ENCODE measurements around the gene DEFB112. TPM values are rescaled to one million over a fixed set of nuclear protein-coding genes. Genes with fewer than 3 reads are reported as not detected.

Gene DEFB112
- total RNA-seq, 1 donor from 2014 or later = not detected

GRCh38 chr6:50076431-50076830, 26.7 kb upstream of the DEFB112 start:
- Mint-ChIP-seq H3K27me3 (peaks cover 6% of the 10 kb centered on the region), H3K4me1 (ENCODE audit: unreplicated experiment) (no peaks in the 10 kb centered on the region), H3K9me3 (no peaks in the 10 kb centered on the region), H3K4me3 (no peak overlapping the region), H3K36me3 (no peaks in the 10 kb centered on the region), H3K27ac (no peak overlapping the region)
- no peak for TF ChIP-seq CTCF (conservative IDR thresholded peaks at IDR 0.05)
- no peak for DNase-seq (ENCODE audit: extremely low spot score, unreplicated experiment)

- no peak overlapping the region for H3K27ac Mint-ChIP-seq
- H3K36me3 Mint-ChIP-seq = no peaks in the 10 kb centered on the region
- H3K4me1 Mint-ChIP-seq (ENCODE audit: unreplicated experiment) = no peaks in the 10 kb centered on the region
- H3K9me3 Mint-ChIP-seq = peaks cover 4% of the 10 kb centered on the region
- H3K27me3 Mint-ChIP-seq = peaks cover 6% of the 10 kb centered on the region
- DNase-seq (ENCODE audit: extremely low spot score, unreplicated experiment) = no peak
- H3K4me3 Mint-ChIP-seq = no peak overlapping the region
- TF ChIP-seq CTCF (conservative IDR thresholded peaks at IDR 0.05) = no peak
These were observed 22.2 kb upstream of the DEFB112 start for GRCh38 chr6:50071921-50072320.

DNA sequence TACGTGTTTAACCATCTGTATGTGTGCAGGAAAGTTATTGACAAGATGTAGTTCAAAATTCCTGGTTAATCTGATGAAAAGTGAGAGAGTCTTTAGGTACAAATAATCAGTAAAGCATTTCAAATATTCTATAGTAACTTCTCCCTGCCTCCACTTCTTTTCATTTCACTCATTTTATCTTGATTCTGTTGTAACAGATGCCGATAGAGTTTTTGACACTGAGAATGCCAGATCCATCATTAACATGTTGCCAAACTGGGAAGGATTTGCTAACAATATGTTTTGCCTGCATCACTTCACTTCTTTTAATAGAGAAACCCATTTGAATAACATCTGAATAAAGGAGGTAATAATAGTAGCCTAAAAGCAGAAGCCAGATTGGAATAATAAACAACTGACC, 20.4 kb upstream of the DEFB112 start:
- Mint-ChIP-seq H3K27me3 (peaks cover 6% of the 10 kb centered on the region), H3K9me3 (peaks cover 4% of the 10 kb centered on the region), H3K36me3 (no peaks in the 10 kb centered on the region), H3K4me3 (no peak overlapping the region), H3K27ac (no peak overlapping the region), H3K4me1 (ENCODE audit: unreplicated experiment) (no peaks in the 10 kb centered on the region)
- TF ChIP-seq CTCF (conservative IDR thresholded peaks at IDR 0.05) = no peak
- no peak for DNase-seq (ENCODE audit: extremely low spot score, unreplicated experiment)

DNA sequence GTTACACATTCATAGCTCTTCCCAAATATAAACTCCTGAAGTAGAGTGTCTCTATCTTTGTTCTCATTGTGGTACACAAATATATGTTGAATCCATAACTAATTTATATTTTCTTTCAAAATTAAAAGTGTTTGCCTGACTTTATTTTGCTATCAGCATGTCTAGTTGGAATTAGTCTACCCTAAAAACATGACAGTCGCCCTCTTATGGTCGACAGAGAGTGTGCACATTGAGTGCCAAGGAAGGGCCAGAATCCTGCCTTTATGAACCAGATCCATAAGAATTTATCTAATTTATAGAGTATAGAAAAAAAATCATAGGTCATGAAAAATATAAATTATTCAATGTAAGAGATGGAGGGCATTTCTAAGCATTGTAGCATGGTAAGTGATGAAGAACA, 12.3 kb upstream of the DEFB112 start:
- peaks cover 4% of the 10 kb centered on the region for H3K27me3 Mint-ChIP-seq
- no peak for DNase-seq (ENCODE audit: extremely low spot score, unreplicated experiment)

DNA sequence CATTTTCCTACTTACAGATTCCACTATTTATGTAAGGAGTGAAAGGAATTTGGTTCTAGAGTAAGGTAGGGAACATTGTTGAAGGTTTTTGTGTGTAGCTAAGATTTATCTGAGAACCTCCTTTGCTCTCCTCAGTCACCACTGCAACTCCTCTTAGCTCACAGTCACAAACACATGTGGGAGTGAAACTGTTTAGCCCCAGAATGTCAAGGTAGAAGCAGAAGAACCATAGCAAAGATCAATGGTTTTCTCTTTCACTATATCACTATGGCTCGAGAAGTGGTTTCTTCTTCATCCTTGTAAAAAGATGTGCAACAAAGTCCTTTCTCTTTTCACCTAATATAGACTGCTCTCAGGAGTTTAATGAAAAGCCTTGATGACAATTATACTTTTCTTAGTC, 6.5 kb upstream of the DEFB112 start:
- Mint-ChIP-seq H3K27me3 (peaks cover 4% of the 10 kb centered on the region), H3K4me3 (no peak overlapping the region), H3K4me1 (ENCODE audit: unreplicated experiment) (no peaks in the 10 kb centered on the region), H3K9me3 (no peaks in the 10 kb centered on the region), H3K27ac (no peak overlapping the region), H3K36me3 (no peaks in the 10 kb centered on the region)
- DNase-seq (ENCODE audit: extremely low spot score, unreplicated experiment) = no peak
- TF ChIP-seq CTCF (conservative IDR thresholded peaks at IDR 0.05) = no peak

More for the DNA sequence above, 12.3 kb upstream of the DEFB112 start:
- Mint-ChIP-seq H3K36me3 (no peaks in the 10 kb centered on the region), H3K9me3 (no peaks in the 10 kb centered on the region), H3K4me1 (ENCODE audit: unreplicated experiment) (no peaks in the 10 kb centered on the region), H3K4me3 (no peak overlapping the region), H3K27ac (no peak overlapping the region)
- TF ChIP-seq CTCF (conservative IDR thresholded peaks at IDR 0.05) = peak; percentile 66

DNA sequence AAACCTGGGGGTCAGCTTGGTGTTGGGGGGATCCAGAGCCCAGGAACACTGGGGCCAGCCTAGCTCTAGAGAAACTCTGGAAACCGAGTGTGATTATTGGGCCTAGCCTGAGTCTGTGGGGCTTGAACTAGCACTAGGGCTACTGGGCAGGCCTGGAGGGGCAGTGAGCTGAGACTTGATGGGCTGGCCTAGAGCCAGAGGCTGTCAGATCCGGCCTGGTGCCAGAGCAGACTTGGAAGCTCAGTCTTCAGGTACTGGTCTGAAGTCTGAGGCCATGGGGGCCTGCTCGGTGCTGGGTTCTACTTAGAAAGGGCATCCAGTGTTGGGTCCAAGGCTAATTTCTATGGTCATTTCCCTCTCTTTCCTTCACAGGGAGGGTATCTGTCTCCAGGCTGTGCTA, 2.7 kb downstream of the DEFB112 start:
- no peaks in the 10 kb centered on the region for H3K27me3 Mint-ChIP-seq
- DNase-seq (ENCODE audit: extremely low spot score, unreplicated experiment) = no peak
- no peaks in the 10 kb centered on the region for H3K36me3 Mint-ChIP-seq
- H3K27ac Mint-ChIP-seq = no peak overlapping the region
- no peak overlapping the region for H3K4me3 Mint-ChIP-seq
- no peak for TF ChIP-seq CTCF (conservative IDR thresholded peaks at IDR 0.05)
- no peaks in the 10 kb centered on the region for H3K4me1 Mint-ChIP-seq (ENCODE audit: unreplicated experiment)
- no peaks in the 10 kb centered on the region for H3K9me3 Mint-ChIP-seq
